ENCODE data around the gene GASK1A. TPM values are rescaled to one million over a fixed set of nuclear protein-coding genes. Genes with fewer than 3 reads are reported as not detected.

GASK1A gene
- total RNA-seq, 1 donor from 2014 or later, result 1.6 TPM

DNA sequence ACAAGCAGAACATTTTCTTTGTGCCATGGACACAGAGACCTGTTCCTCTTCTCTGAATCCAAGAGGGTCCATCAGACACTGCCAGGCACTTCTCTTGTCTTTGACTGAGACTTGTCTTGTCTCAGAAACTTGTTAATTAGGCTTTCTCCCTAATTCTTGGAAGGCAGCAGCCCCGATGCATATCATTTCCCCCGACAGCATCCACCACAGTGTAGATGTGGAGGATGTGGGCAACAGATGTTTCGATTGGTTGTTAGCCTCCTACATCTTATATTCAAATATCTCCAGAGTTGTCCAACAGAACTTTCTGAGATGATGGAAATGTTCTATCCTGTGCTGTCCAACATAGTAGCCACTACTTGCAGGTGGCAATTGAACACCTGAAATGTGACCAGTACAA, 15.5 kb downstream of the GASK1A start:
- Histone ChIP-seq H3K27ac (replicated peaks) (no peak overlapping the region), H3K27me3 (ENCODE audit: low read depth) (no peaks in the 10 kb centered on the region), H3K4me1 (peaks cover 13% of the 10 kb centered on the region), H3K9me3 (replicated peaks) (no peaks in the 10 kb centered on the region), H3K4me3 (no peak overlapping the region), H3K36me3 (no peaks in the 10 kb centered on the region)
- intact Hi-C loops (cut with micrococcal nuclease), result no loop called here
- no peak for DNase-seq
- TF ChIP-seq, protein P1, sequence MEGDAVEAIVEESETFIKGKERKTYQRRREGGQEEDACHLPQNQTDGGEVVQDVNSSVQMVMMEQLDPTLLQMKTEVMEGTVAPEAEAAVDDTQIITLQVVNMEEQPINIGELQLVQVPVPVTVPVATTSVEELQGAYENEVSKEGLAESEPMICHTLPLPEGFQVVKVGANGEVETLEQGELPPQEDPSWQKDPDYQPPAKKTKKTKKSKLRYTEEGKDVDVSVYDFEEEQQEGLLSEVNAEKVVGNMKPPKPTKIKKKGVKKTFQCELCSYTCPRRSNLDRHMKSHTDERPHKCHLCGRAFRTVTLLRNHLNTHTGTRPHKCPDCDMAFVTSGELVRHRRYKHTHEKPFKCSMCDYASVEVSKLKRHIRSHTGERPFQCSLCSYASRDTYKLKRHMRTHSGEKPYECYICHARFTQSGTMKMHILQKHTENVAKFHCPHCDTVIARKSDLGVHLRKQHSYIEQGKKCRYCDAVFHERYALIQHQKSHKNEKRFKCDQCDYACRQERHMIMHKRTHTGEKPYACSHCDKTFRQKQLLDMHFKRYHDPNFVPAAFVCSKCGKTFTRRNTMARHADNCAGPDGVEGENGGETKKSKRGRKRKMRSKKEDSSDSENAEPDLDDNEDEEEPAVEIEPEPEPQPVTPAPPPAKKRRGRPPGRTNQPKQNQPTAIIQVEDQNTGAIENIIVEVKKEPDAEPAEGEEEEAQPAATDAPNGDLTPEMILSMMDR (IDR thresholded peaks at IDR 0.05; ENCODE audit: borderline replicate concordance), result no peak

DNA sequence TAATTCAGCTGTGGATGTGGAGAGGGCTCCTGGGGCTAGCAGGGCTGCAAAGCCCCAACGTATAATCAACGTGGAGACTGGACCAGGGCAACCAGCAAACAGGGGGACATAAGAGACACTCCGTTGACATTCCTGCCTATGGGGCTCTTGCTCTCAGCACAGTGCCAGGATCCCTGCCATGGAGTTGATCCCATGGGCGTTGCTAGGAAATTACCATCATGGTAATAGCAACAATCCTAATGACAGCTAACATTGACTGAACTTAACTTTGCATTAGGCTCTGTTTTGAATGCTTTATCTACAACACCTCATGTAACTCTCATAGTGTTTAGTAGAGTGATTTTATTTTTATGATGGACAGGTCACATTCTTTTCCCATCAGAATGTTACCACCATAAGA, 16.9 kb downstream of the GASK1A start:
- Histone ChIP-seq H3K4me1 (peaks cover 27% of the 10 kb centered on the region), H3K9me3 (replicated peaks) (no peaks in the 10 kb centered on the region), H3K27ac (replicated peaks) (no peak overlapping the region), H3K4me3 (no peak overlapping the region), H3K36me3 (no peaks in the 10 kb centered on the region), H3K27me3 (ENCODE audit: low read depth) (no peaks in the 10 kb centered on the region)
- TF ChIP-seq, protein P1 (IDR thresholded peaks at IDR 0.05; ENCODE audit: borderline replicate concordance), result no peak
- DNase-seq, result no peak
- intact Hi-C loops (cut with micrococcal nuclease), result no loop called here

DNA sequence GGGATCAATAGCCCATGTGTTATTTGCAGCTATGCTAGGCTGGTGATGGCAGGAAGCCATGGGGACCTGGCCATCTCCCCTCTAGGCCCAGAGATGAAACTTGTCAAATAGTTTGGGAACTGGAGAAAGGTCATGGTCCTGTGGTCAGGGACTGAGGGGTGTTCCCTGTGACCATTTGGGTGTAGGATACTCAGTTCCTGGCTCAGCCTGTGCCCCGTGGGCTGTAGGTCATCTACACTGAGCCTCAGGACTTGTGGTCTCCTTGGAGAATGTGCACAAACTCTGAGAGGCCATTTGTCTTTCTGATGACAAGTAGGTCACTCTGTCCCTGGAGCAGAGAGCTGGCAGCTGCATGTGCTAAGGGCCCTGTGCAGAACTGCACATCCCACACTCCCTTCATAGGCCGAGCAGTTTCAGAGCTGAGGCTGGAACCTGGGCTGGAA, 17.5 kb downstream of the GASK1A start:
- Histone ChIP-seq H3K9me3 (replicated peaks) (no peaks in the 10 kb centered on the region), H3K4me3 (no peak overlapping the region), H3K27ac (replicated peaks) (no peak overlapping the region), H3K27me3 (ENCODE audit: low read depth) (no peaks in the 10 kb centered on the region), H3K4me1 (peaks cover 33% of the 10 kb centered on the region), H3K36me3 (no peaks in the 10 kb centered on the region)
- TF ChIP-seq, protein P1 (IDR thresholded peaks at IDR 0.05; ENCODE audit: borderline replicate concordance), result no peak
- intact Hi-C loops (cut with micrococcal nuclease), result no loop called here
- no peak for DNase-seq

DNA sequence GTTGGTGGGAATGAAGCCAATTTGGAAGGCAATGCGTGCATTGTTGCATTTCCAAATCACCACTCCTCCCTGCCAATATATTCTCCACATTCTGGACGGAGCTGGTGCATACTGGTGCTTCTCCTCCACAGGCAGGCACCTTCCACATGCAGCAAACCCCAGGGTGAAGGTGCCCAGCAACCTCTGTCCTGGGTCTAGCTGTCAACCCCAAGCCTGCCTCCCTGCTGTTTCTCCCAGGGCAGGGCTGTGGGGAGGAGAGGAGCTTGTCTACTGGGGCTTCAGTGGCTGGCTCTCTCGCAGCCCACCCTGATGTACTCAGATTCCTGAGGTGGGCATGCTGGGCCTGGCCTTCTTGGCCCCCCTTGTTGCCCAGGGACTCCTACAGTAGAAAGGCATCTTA, 20.1 kb downstream of the GASK1A start:
- TF ChIP-seq, protein P1 (IDR thresholded peaks at IDR 0.05; ENCODE audit: borderline replicate concordance), result no peak
- DNase-seq, result no peak

DNA sequence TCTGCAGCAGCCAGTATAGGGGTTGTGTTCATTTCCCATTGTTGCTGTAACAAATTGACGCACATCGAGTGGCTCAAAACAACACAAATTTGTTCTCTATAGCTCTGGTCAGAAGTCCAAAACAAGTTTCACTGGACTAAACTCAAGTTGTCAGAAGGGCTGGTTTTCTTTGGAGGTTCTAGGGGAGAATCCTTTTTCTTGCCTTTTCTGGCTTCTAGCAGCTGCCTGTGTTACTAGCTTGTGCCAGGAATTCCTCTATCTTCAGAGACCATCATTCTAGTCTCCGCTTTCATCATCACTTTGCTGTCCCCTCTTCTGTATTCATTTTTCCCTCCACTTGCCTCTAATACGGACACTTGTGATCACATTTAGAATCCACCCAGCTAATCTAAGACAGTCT, 20.5 kb downstream of the GASK1A start:
- no peak overlapping the region for H3K4me3 ChIP-seq
- no peaks in the 10 kb centered on the region for H3K36me3 ChIP-seq
- no peaks in the 10 kb centered on the region for H3K27me3 ChIP-seq (ENCODE audit: low read depth)
- H3K27ac ChIP-seq (replicated peaks), result peak overlapping the region; percentile 73
- intact Hi-C loops (cut with micrococcal nuclease), result no loop called here
- TF ChIP-seq, protein P1 (IDR thresholded peaks at IDR 0.05; ENCODE audit: borderline replicate concordance), result no peak
- no peaks in the 10 kb centered on the region for H3K9me3 ChIP-seq (replicated peaks)
- peaks cover 39% of the 10 kb centered on the region for H3K4me1 ChIP-seq
- DNase-seq, result no peak

More for the DNA sequence above, 20.1 kb downstream of the GASK1A start:
- Histone ChIP-seq H3K27ac (replicated peaks) (no peak overlapping the region), H3K9me3 (replicated peaks) (no peaks in the 10 kb centered on the region), H3K36me3 (no peaks in the 10 kb centered on the region), H3K27me3 (ENCODE audit: low read depth) (no peaks in the 10 kb centered on the region), H3K4me3 (no peak overlapping the region), H3K4me1 (peaks cover 39% of the 10 kb centered on the region)
- intact Hi-C loops (cut with micrococcal nuclease), result no loop called here

DNA sequence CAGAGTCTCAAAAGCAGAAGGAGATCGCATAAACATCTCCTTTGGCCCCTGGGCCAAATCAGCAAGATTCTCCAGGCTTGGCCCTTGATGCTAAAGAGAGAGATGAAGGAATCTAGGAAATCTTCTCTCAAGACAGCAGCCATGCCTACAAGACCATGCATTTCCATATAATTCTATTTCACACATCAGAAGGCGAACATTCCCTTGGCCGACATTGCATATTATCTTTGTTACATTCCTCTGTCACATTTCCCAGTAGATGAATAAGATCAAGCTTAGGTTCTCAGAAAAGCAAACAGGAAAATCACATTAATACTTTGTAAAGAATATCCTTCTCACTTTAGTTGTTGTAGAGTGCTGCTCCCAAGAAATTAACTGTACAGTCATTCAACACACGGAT, 21.3 kb downstream of the GASK1A start:
- Histone ChIP-seq H3K4me1 (peaks cover 39% of the 10 kb centered on the region), H3K27me3 (ENCODE audit: low read depth) (no peaks in the 10 kb centered on the region), H3K4me3 (no peak overlapping the region), H3K36me3 (no peaks in the 10 kb centered on the region), H3K27ac (replicated peaks) (peak overlapping the region; percentile 73), H3K9me3 (replicated peaks) (no peaks in the 10 kb centered on the region)
- TF ChIP-seq, protein P1 (IDR thresholded peaks at IDR 0.05; ENCODE audit: borderline replicate concordance), result no peak
- intact Hi-C loops (cut with micrococcal nuclease), result no loop called here
- DNase-seq, result no peak

Data from left ventricle myocardium inferior (tissue), 1 donor.